GM19099 (cell line): ENCODE data around the gene NR1H3.

Source experiments
- POLR2A ChIP-seq: IDR thresholded peaks from 3 replicates; pipeline ENCODE4 v1.6.1; 2011; ENCODE audit warnings: low read depth; ENCODE audit not compliant: insufficient read length; ENCODE audit errors: extremely low read depth

The NR1H3 gene

GRCh38 chr11:47257517-47258316, at the start of gene NR1H3:
TSS of gene NR1H3 (plus strand) at chr11:47257996. CDS start at chr11:47259217, 1,221 bp downstream.
- TF ChIP-seq POLR2A: no peak

GRCh38 chr11:47208628-47209027, 49.2 kb upstream of the NR1H3 start:
- no peak for TF ChIP-seq POLR2A

GRCh38 chr11:47212938-47213337, 44.9 kb upstream of the NR1H3 start:
- no peak for TF ChIP-seq POLR2A

- peak; percentile 69 for TF ChIP-seq POLR2A
Observed at GRCh38 chr11:47213950-47214565, 43.7 kb upstream of the NR1H3 start.

GRCh38 chr11:47215366-47215910, 42.4 kb upstream of the NR1H3 start:
- TF ChIP-seq POLR2A: no peak

- peak; percentile 16 for TF ChIP-seq POLR2A
Observed at GRCh38 chr11:47216121-47216798, 41.5 kb upstream of the NR1H3 start.

- no peak for TF ChIP-seq POLR2A
Observed at GRCh38 chr11:47220401-47220821, 37.4 kb upstream of the NR1H3 start.

- no peak for TF ChIP-seq POLR2A
Observed at GRCh38 chr11:47222696-47223095, 35.1 kb upstream of the NR1H3 start.

GRCh38 chr11:47225552-47226400, 32.0 kb upstream of the NR1H3 start:
- TF ChIP-seq POLR2A: no peak

GRCh38 chr11:47229161-47229560, 28.6 kb upstream of the NR1H3 start:
- no peak for TF ChIP-seq POLR2A

GRCh38 chr11:47233051-47233450, 24.7 kb upstream of the NR1H3 start:
- TF ChIP-seq POLR2A: no peak

- TF ChIP-seq POLR2A: no peak
Observed at GRCh38 chr11:47233989-47234668, 23.7 kb upstream of the NR1H3 start.

GRCh38 chr11:47234669-47235100, 23.1 kb upstream of the NR1H3 start:
- TF ChIP-seq POLR2A: no peak

GRCh38 chr11:47235163-47235562, 22.6 kb upstream of the NR1H3 start:
- TF ChIP-seq POLR2A: no peak

GRCh38 chr11:47236482-47236881, 21.3 kb upstream of the NR1H3 start:
- TF ChIP-seq POLR2A: no peak

GRCh38 chr11:47239852-47240251, 17.9 kb upstream of the NR1H3 start:
- TF ChIP-seq POLR2A: no peak
